Activated CD4-positive, alpha-beta T cell treated with anti-CD3 and anti-CD28 coated beads for 24 hours (primary cell): ENCODE data around the gene PERM1.
"Not testable (repeated sequence)": the region's sequence is repeated elsewhere in the genome, so short reads cannot be mapped to it uniquely, and the experiment has no call there.

Experiments
- DNase-seq, 2 donors: peaks; one replicate each; pipeline ENCODE4 v3.0.0-alpha.2; 2020; ENCODE audit warnings: low read depth in 2 of 2

The PERM1 gene

GRCh38 chr1:978069-978834, 3.6 kb downstream of the PERM1 start:
- no peak for DNase-seq

GRCh38 chr1:976791-977190, 5.1 kb downstream of the PERM1 start:
- not testable (repeated sequence) for DNase-seq

GRCh38 chr1:975896-976683, 5.8 kb downstream of the PERM1 start:
- DNase-seq, result peak in 1 of 2 donors; percentile 49

GRCh38 chr1:975365-975764, 6.5 kb downstream of the PERM1 start:
- DNase-seq, result no peak

GRCh38 chr1:974687-975328, 7.1 kb downstream of the PERM1 start:
- no peak for DNase-seq

- DNase-seq, result no peak
Measured at GRCh38 chr1:974293-974640, 7.6 kb downstream of the PERM1 start.

GRCh38 chr1:973459-974292, 8.2 kb downstream of the PERM1 start:
- no peak for DNase-seq

- no peak for DNase-seq
Measured at GRCh38 chr1:972726-973458, 9.0 kb downstream of the PERM1 start.

GRCh38 chr1:971751-972506, 10.0 kb downstream of the PERM1 start:
- no peak for DNase-seq

- no peak for DNase-seq
Measured at GRCh38 chr1:970973-971730, 10.7 kb downstream of the PERM1 start.

GRCh38 chr1:970242-970972, 11.5 kb downstream of the PERM1 start:
- no peak for DNase-seq

GRCh38 chr1:969260-969855, 12.5 kb downstream of the PERM1 start:
- DNase-seq, result no peak

- no peak for DNase-seq
Measured at GRCh38 chr1:967466-968343, 14.2 kb downstream of the PERM1 start.

- peak; percentile 79 to 83 for DNase-seq
Measured at GRCh38 chr1:966704-967300, 15.1 kb downstream of the PERM1 start.

GRCh38 chr1:966135-966703, 15.7 kb downstream of the PERM1 start, which contains the start of gene PLEKHN1:
TSS of gene PLEKHN1 (plus strand) at chr1:966482. CDS start at chr1:966532, 50 bp downstream.
- no peak for DNase-seq

- no peak for DNase-seq
Measured at GRCh38 chr1:965526-966134, 16.3 kb downstream of the PERM1 start.
